DND-41 (cell line): Measurements from ENCODE around the gene LRRC58.
"Not testable (repeated sequence)": the region's sequence is repeated elsewhere in the genome, so short reads cannot be mapped to it uniquely, and the experiment has no call there.

Experiments
- ATAC-seq: fragments of 200-7000 bp; cut with Tn5 transposase; 3 replicates; pipeline ENCODE4 v1.9.1; 2021; ENCODE audit warnings: low read depth; ENCODE audit not compliant: insufficient read depth
- DNase-seq: peaks from one replicate; pipeline ENCODE4 v3.0.0-alpha.2; 2020
- H2AFZ ChIP-seq: 2 replicates; pipeline ENCODE4 v1.6.0; 2012; ENCODE audit warnings: low read depth, low read length
- H3K27ac ChIP-seq: 2 replicates; pipeline ENCODE4 v1.5.1; 2012; ENCODE audit warnings: low read length, inconsistent platforms
- H3K27me3 ChIP-seq: fragments of 200-600 bp; sonication (generic); 2 replicates; pipeline ENCODE4 v1.6.0; 2012; ENCODE audit warnings: low read length, mild to moderate bottlenecking, inconsistent platforms; ENCODE audit not compliant: insufficient read depth, poor library complexity
- H3K36me3 ChIP-seq: 2 replicates; pipeline ENCODE4 v1.5.1; 2012; ENCODE audit warnings: low read length, inconsistent platforms; ENCODE audit not compliant: insufficient read depth
- H3K4me1 ChIP-seq: 2 replicates; pipeline ENCODE4 v1.5.1; 2012; ENCODE audit warnings: mild to moderate bottlenecking, low read length; ENCODE audit not compliant: insufficient read depth
- H3K4me2 ChIP-seq: 2 replicates; pipeline ENCODE4 v1.6.0; 2012; ENCODE audit warnings: mild to moderate bottlenecking, moderate library complexity, low read length, inconsistent platforms; ENCODE audit not compliant: insufficient read depth
- H3K4me3 ChIP-seq, 2 experiments: fragments of 200-600 bp in 1 of 2; shearing (Covaris generic) in 1 of 2; 2 replicates each; pipeline ENCODE4 v1.5.1; 2012 to 2016; ENCODE audit warnings: inconsistent platforms in 2 of 2, low read length in 2 of 2, mild to moderate bottlenecking in 2 of 2, low read depth in 1 of 2, moderate library complexity in 1 of 2
- H3K79me2 ChIP-seq: 2 replicates; pipeline ENCODE4 v1.6.0; 2012; ENCODE audit warnings: low read length, inconsistent platforms; ENCODE audit not compliant: insufficient read depth
- H3K9ac ChIP-seq: 2 replicates; pipeline ENCODE4 v1.6.0; 2012; ENCODE audit warnings: low read depth, mild to moderate bottlenecking, inconsistent platforms, low read length, moderate library complexity
- H3K9me3 ChIP-seq: 2 replicates; pipeline ENCODE4 v1.5.1; 2012; ENCODE audit warnings: low read length, moderate library complexity, mild to moderate bottlenecking, inconsistent platforms; ENCODE audit not compliant: insufficient read depth, severe bottlenecking
- H4K20me1 ChIP-seq: 2 replicates; pipeline ENCODE4 v1.6.0; 2012; ENCODE audit warnings: low read length; ENCODE audit not compliant: insufficient read depth
- EZH2 ChIP-seq: IDR thresholded peaks from 3 replicates; pipeline ENCODE4 v1.6.1; 2012; ENCODE audit warnings: borderline replicate concordance, low read depth, mild to moderate bottlenecking, moderate library complexity, low read length, inconsistent platforms; ENCODE audit not compliant: severe bottlenecking
- TF ChIP-seq, protein P1 (sequence below): IDR thresholded peaks from 2 replicates; pipeline ENCODE4 v1.5.1; 2012; ENCODE audit warnings: borderline replicate concordance, low read length, moderate library complexity, mild to moderate bottlenecking; ENCODE audit not compliant: poor library complexity, severe bottlenecking; ENCODE audit errors: extremely low read depth

Gene LRRC58

DNA sequence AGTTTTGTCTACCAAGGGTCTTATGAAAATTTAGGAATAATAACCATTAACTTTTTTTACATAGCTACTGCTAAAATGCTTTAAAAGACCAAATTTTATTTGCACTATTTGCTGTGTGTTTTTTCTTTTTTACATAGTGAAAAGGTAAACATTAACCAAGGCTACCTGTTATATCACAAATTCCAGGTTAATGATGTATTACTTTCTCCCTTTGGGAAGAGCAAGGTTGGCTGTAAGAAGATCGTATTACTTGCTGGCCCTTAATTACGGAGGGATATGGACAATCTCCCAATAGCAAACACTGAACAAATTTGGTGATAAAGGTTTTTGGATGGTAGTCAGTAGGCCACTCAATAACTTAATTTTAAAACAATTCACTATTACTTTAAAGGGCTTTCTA lies 22.4 kb downstream of the LRRC58 start:
- Histone ChIP-seq H2AFZ (no peak overlapping the region), H3K9ac (no peak overlapping the region), H3K79me2 (no peaks in the 10 kb centered on the region), H3K36me3 (peaks cover 71% of the 10 kb centered on the region), H3K4me3 (no peak overlapping the region), H3K27ac (no peak overlapping the region), H3K4me2 (no peak overlapping the region), H4K20me1 (peaks cover 2% of the 10 kb centered on the region; the same call in 1 of the 2 replicates), H3K9me3 (no peaks in the 10 kb centered on the region), H3K27me3 (no peaks in the 10 kb centered on the region), H3K4me1 (no peaks in the 10 kb centered on the region)
- DNase-seq = no peak
- ATAC-seq = no peak
- TF ChIP-seq, protein P1, sequence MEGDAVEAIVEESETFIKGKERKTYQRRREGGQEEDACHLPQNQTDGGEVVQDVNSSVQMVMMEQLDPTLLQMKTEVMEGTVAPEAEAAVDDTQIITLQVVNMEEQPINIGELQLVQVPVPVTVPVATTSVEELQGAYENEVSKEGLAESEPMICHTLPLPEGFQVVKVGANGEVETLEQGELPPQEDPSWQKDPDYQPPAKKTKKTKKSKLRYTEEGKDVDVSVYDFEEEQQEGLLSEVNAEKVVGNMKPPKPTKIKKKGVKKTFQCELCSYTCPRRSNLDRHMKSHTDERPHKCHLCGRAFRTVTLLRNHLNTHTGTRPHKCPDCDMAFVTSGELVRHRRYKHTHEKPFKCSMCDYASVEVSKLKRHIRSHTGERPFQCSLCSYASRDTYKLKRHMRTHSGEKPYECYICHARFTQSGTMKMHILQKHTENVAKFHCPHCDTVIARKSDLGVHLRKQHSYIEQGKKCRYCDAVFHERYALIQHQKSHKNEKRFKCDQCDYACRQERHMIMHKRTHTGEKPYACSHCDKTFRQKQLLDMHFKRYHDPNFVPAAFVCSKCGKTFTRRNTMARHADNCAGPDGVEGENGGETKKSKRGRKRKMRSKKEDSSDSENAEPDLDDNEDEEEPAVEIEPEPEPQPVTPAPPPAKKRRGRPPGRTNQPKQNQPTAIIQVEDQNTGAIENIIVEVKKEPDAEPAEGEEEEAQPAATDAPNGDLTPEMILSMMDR = no peak
- no peak for TF ChIP-seq EZH2

- H3K27me3 ChIP-seq = no peaks in the 10 kb centered on the region
- no peak overlapping the region for H3K9ac ChIP-seq
- peaks cover 3% of the 10 kb centered on the region for H3K9me3 ChIP-seq
- no peak overlapping the region for H3K27ac ChIP-seq
- no peak for ATAC-seq
- no peak for DNase-seq
- no peaks in the 10 kb centered on the region for H3K4me1 ChIP-seq
- H3K36me3 ChIP-seq = peaks cover 53% of the 10 kb centered on the region
- H3K79me2 ChIP-seq = no peaks in the 10 kb centered on the region
- H3K4me3 ChIP-seq = no peak overlapping the region
- no peaks in the 10 kb centered on the region for H4K20me1 ChIP-seq
- TF ChIP-seq, protein P1 = no peak
- no peak for TF ChIP-seq EZH2
- no peak overlapping the region for H3K4me2 ChIP-seq
- H2AFZ ChIP-seq = no peak overlapping the region
Measured at GRCh38 chr3:120324190-120324589, 25.0 kb downstream of the LRRC58 start.

- H3K9ac ChIP-seq, H2AFZ ChIP-seq, ATAC-seq, H3K4me2 ChIP-seq, H3K79me2 ChIP-seq, H3K27me3 ChIP-seq, H3K27ac ChIP-seq, DNase-seq, H3K9me3 ChIP-seq, H3K4me1 ChIP-seq, H3K4me3 ChIP-seq, H4K20me1 ChIP-seq: not testable (repeated sequence)
- H3K36me3 ChIP-seq = peaks cover 50% of the 10 kb centered on the region
Measured at GRCh38 chr3:120323761-120324160, 25.4 kb downstream of the LRRC58 start.

- Histone ChIP-seq H3K27me3 (no peaks in the 10 kb centered on the region), H3K4me1 (no peaks in the 10 kb centered on the region), H3K79me2 (no peaks in the 10 kb centered on the region), H3K36me3 (peaks cover 7% of the 10 kb centered on the region), H3K9ac (no peak overlapping the region), H3K9me3 (peaks cover 8% of the 10 kb centered on the region), H4K20me1 (no peaks in the 10 kb centered on the region), H2AFZ (no peak overlapping the region), H3K4me3 (no peak overlapping the region), H3K4me2 (no peak overlapping the region), H3K27ac (no peak overlapping the region)
- ATAC-seq = no peak
- DNase-seq = no peak
- TF ChIP-seq, protein P1 = no peak
- TF ChIP-seq EZH2 = no peak
Measured at GRCh38 chr3:120311863-120312794, 37.0 kb downstream of the LRRC58 start.
